GM23338 (cell line): ENCODE measurements around the gene SEMA5A.

Experiments used
- CREB1 ChIP-seq: fragments of 250-450 bp; sonication (Bioruptor Pico); IDR thresholded peaks from 2 replicates; pipeline ENCODE4 v1.5.0; 2020; ENCODE audit warnings: low read depth, mild to moderate bottlenecking, moderate library complexity
- EZH2 ChIP-seq: fragments of 200-600 bp; sonication (generic); IDR thresholded peaks from one replicate; pipeline ENCODE4 v1.8.0; 2017; ENCODE audit warnings: antibody characterized with exemption, mild to moderate bottlenecking, low read depth; ENCODE audit not compliant: unreplicated experiment
- EZH2phosphoT487 ChIP-seq: fragments of 200-600 bp; sonication (generic); IDR thresholded peaks from one replicate; pipeline ENCODE4 v1.8.1; 2018; ENCODE audit warnings: antibody characterized with exemption; ENCODE audit not compliant: unreplicated experiment
- JUNB ChIP-seq: IDR thresholded peaks from one replicate; pipeline ENCODE4 v1.6.1; 2016; ENCODE audit warnings: antibody characterized with exemption; ENCODE audit not compliant: unreplicated experiment
- NANOG ChIP-seq: IDR thresholded peaks from 2 replicates; pipeline ENCODE4 v1.6.1; 2016; ENCODE audit warnings: antibody characterized with exemption, borderline replicate concordance
- POLR2AphosphoS5 ChIP-seq: IDR thresholded peaks from 2 replicates; pipeline ENCODE4 v1.6.1; 2016; ENCODE audit warnings: antibody characterized with exemption, low read depth
- ZNF114 ChIP-seq: fragments of 250-450 bp; sonication (Bioruptor Pico); IDR thresholded peaks from 2 replicates; pipeline ENCODE4 v1.5.0; 2020; ENCODE audit warnings: mild to moderate bottlenecking, moderate library complexity
- ZNF331 ChIP-seq: fragments of 250-450 bp; sonication (Bioruptor Pico); IDR thresholded peaks from 2 replicates; pipeline ENCODE4 v1.5.0; 2020; ENCODE audit warnings: low read depth, mild to moderate bottlenecking, moderate library complexity
- TF ChIP-seq, protein P1 (sequence below), 2 experiments: fragments of 200-600 bp in 1 of 2; sonication (generic) in 1 of 2; conservative IDR thresholded peaks; 2 replicates each; pipeline versions ENCODE4 v1.5.1 to v1.6.1; 2016 to 2017; ENCODE audit warnings: antibody characterized with exemption in 2 of 2, low read depth in 2 of 2, mild to moderate bottlenecking in 2 of 2, moderate library complexity in 1 of 2
- TF ChIP-seq, protein P2 (sequence below): IDR thresholded peaks from one replicate; pipeline ENCODE4 v1.6.1; 2018; ENCODE audit warnings: antibody characterized with exemption; ENCODE audit not compliant: unreplicated experiment
- TF ChIP-seq, protein P3 (sequence below): fragments of 250-450 bp; sonication (Bioruptor Pico); IDR thresholded peaks from 2 replicates; pipeline ENCODE4 v1.5.0; 2020; ENCODE audit warnings: mild to moderate bottlenecking, moderate library complexity

DNA sequence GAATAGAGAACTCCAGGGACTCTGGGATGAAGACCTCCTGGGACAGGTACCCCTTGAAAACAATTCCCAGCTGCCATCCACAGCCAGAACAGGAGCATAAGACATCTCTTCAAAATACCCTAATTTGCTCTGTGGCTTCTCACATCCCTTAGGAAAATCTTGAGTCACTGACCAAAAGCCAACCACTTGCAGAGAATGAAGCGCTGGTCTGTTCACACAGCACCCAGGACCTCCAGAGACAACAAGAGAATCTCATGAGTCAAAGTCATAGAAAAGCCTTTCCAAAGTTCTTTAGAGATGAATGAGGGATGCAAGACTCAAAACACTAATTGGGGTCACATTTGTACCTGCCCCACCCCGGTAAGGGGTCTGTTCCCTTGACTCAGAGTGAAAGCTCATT lies 210.6 kb downstream of the SEMA5A start:
- TF ChIP-seq CREB1 (CRISPR knock-in tag) (no peak), POLR2AphosphoS5 (no peak), EZH2phosphoT487 (no peak), NANOG (no peak), EZH2 (no peak), ZNF114 (CRISPR knock-in tag) (no peak), ZNF331 (no peak), JUNB (no peak)
- TF ChIP-seq, protein P1, sequence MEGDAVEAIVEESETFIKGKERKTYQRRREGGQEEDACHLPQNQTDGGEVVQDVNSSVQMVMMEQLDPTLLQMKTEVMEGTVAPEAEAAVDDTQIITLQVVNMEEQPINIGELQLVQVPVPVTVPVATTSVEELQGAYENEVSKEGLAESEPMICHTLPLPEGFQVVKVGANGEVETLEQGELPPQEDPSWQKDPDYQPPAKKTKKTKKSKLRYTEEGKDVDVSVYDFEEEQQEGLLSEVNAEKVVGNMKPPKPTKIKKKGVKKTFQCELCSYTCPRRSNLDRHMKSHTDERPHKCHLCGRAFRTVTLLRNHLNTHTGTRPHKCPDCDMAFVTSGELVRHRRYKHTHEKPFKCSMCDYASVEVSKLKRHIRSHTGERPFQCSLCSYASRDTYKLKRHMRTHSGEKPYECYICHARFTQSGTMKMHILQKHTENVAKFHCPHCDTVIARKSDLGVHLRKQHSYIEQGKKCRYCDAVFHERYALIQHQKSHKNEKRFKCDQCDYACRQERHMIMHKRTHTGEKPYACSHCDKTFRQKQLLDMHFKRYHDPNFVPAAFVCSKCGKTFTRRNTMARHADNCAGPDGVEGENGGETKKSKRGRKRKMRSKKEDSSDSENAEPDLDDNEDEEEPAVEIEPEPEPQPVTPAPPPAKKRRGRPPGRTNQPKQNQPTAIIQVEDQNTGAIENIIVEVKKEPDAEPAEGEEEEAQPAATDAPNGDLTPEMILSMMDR (conservative IDR thresholded peaks at IDR 0.05; ENCODE audit: low read depth in 2 of 2) = no peak
- TF ChIP-seq, protein P2, sequence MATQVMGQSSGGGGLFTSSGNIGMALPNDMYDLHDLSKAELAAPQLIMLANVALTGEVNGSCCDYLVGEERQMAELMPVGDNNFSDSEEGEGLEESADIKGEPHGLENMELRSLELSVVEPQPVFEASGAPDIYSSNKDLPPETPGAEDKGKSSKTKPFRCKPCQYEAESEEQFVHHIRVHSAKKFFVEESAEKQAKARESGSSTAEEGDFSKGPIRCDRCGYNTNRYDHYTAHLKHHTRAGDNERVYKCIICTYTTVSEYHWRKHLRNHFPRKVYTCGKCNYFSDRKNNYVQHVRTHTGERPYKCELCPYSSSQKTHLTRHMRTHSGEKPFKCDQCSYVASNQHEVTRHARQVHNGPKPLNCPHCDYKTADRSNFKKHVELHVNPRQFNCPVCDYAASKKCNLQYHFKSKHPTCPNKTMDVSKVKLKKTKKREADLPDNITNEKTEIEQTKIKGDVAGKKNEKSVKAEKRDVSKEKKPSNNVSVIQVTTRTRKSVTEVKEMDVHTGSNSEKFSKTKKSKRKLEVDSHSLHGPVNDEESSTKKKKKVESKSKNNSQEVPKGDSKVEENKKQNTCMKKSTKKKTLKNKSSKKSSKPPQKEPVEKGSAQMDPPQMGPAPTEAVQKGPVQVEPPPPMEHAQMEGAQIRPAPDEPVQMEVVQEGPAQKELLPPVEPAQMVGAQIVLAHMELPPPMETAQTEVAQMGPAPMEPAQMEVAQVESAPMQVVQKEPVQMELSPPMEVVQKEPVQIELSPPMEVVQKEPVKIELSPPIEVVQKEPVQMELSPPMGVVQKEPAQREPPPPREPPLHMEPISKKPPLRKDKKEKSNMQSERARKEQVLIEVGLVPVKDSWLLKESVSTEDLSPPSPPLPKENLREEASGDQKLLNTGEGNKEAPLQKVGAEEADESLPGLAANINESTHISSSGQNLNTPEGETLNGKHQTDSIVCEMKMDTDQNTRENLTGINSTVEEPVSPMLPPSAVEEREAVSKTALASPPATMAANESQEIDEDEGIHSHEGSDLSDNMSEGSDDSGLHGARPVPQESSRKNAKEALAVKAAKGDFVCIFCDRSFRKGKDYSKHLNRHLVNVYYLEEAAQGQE = no peak
- TF ChIP-seq, protein P3, sequence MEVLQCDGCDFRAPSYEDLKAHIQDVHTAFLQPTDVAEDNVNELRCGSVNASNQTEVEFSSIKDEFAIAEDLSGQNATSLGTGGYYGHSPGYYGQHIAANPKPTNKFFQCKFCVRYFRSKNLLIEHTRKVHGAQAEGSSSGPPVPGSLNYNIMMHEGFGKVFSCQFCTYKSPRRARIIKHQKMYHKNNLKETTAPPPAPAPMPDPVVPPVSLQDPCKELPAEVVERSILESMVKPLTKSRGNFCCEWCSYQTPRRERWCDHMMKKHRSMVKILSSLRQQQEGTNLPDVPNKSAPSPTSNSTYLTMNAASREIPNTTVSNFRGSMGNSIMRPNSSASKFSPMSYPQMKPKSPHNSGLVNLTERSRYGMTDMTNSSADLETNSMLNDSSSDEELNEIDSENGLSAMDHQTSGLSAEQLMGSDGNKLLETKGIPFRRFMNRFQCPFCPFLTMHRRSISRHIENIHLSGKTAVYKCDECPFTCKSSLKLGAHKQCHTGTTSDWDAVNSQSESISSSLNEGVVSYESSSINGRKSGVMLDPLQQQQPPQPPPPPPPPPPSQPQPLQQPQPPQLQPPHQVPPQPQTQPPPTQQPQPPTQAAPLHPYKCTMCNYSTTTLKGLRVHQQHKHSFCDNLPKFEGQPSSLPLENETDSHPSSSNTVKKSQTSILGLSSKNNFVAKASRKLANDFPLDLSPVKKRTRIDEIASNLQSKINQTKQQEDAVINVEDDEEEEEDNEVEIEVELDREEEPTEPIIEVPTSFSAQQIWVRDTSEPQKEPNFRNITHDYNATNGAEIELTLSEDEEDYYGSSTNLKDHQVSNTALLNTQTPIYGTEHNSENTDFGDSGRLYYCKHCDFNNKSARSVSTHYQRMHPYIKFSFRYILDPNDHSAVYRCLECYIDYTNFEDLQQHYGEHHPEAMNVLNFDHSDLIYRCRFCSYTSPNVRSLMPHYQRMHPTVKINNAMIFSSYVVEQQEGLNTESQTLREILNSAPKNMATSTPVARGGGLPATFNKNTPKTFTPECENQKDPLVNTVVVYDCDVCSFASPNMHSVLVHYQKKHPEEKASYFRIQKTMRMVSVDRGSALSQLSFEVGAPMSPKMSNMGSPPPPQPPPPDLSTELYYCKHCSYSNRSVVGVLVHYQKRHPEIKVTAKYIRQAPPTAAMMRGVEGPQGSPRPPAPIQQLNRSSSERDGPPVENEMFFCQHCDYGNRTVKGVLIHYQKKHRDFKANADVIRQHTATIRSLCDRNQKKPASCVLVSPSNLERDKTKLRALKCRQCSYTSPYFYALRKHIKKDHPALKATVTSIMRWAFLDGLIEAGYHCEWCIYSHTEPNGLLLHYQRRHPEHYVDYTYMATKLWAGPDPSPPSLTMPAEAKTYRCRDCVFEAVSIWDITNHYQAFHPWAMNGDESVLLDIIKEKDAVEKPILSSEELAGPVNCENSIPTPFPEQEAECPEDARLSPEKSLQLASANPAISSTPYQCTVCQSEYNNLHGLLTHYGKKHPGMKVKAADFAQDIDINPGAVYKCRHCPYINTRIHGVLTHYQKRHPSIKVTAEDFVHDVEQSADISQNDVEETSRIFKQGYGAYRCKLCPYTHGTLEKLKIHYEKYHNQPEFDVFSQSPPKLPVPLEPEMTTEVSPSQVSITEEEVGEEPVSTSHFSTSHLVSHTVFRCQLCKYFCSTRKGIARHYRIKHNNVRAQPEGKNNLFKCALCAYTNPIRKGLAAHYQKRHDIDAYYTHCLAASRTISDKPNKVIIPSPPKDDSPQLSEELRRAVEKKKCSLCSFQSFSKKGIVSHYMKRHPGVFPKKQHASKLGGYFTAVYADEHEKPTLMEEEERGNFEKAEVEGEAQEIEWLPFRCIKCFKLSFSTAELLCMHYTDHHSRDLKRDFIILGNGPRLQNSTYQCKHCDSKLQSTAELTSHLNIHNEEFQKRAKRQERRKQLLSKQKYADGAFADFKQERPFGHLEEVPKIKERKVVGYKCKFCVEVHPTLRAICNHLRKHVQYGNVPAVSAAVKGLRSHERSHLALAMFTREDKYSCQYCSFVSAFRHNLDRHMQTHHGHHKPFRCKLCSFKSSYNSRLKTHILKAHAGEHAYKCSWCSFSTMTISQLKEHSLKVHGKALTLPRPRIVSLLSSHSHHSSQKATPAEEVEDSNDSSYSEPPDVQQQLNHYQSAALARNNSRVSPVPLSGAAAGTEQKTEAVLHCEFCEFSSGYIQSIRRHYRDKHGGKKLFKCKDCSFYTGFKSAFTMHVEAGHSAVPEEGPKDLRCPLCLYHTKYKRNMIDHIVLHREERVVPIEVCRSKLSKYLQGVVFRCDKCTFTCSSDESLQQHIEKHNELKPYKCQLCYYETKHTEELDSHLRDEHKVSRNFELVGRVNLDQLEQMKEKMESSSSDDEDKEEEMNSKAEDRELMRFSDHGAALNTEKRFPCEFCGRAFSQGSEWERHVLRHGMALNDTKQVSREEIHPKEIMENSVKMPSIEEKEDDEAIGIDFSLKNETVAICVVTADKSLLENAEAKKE = no peak
